Muscle of arm (tissue), 12 donors: ENCODE data around the gene SLC9C2. TPM values are rescaled to one million over a fixed set of nuclear protein-coding genes. Genes with fewer than 3 reads are reported as not detected.
"Not testable (repeated sequence)": the region's sequence is repeated elsewhere in the genome, so short reads cannot be mapped to it uniquely, and the experiment has no call there.

Source experiments
- DNase-seq: peaks from one replicate; pipeline ENCODE4 v3.0.0-alpha.2; 2013
- polyA plus RNA-seq, 12 donors: library from polyadenylated mRNA; unstranded; fragments of 120-200 nt; gene quantifications; one replicate each; pipeline ENCODE4 v1.2.1, GENCODE V29; 2013; ENCODE audit not compliant: insufficient read length in 12 of 12

The SLC9C2 gene
- polyA plus RNA-seq, 12 donors, result 0.36 to 0.37 TPM; not detected in 10

DNA sequence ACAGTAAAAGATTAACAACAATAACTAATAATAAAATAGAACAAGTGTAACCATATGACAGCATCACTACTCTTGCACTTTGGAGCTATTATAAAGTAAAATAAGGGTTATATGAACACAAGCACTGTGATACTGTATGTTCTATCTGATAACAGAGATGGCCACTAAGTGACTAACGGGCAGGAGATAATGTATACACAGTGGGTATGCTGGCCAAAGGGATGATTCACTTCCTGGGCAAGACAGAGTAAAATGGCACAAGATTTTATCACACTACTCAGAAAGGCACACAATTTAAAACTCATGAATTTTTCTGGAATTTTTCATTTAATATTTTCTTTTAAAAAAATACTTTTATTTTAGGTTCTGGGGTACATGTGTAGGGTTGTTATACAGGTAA is 12.3 kb downstream of the SLC9C2 start:
- DNase-seq, result no peak

DNA sequence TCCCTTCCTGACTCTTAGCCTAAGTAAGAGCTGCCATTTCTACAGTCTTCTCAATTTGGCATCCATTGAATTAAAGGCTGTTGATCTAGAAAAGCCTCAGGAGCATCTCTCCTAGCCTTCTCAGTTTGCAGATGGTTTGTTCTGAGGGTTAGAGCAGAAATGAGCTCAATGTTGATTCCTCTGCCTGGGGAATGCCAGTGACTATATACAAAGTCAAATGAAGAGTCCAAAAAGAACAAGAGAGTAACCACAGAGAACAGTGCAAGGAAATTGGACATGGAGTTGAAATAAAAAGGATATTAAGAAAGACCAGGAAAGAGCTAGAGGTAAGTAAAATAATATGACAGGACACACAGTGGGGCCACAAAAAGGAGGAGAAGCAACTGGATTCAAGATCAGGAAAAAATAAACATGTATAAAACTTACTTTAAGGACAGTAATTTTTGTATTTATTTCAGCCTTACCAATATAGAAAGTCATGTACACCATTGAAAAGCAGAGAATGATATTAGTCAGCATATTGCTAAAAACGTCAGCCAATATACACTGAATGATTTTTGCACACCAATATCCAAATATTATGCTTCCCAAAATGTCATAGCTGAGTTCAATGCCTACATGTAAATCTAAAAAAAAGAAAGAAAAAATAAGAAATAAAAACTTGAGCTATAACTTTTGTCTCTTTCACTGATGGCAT is 21.3 kb downstream of the SLC9C2 start:
- DNase-seq, result no peak

DNA sequence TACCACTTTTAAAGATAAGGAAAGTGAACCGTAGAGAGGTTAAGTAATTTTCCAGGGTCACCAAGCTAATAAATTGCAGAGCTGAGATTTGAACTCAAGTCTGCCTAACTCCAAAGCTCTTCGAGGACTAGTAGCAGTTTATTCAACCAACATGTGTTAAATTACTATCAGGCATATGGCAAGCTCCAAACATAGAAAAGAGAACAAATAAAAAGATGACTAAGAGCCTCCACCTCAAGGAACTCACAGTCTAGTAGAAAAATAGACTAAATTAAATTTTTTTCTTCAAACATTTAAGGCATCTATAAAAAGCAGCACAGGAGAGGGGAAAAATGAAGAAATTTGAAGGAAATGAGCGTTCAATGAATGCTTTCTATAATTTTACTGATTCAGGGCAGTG is 22.2 kb downstream of the SLC9C2 start:
- DNase-seq, result no peak

DNA sequence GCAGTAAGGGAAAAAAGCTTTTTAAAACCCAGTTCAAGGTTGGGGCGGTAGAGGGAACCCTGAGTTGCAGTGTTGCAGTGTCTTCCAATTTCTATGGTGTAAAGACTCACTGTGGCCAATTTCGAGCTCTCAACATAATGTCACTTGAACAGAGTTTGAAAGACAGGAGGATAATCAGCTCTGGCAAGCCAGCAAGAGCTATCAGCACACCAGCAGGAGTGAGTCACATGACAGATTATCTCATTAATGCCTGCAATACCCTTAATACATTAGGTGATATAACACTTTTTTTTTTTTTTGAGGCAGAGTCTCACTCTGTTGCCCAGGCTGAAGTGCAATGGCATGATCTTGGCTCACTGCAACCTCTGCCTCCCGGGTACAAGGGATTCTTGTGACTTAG is 22.8 kb downstream of the SLC9C2 start:
- no peak for DNase-seq

DNA sequence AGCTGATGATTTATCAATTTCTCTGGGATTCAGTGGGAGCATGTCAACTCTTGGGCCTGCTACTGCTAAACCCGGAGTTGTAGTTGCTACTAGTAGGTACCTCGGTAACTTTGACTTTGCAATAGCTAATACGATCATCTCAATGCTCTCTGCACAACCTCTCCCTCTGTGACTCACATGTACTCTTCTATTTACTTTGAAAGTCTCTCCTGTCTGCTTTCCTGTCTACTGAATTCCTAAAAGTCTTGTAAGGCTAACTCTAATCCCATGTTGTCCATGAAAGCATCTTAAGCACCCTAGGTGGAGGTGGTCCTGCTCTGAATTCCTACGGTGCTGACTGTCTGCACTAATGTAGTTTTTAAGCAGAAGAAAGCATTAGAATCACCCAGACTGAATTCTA is 29.3 kb downstream of the SLC9C2 start:
- DNase-seq, result no peak

DNA sequence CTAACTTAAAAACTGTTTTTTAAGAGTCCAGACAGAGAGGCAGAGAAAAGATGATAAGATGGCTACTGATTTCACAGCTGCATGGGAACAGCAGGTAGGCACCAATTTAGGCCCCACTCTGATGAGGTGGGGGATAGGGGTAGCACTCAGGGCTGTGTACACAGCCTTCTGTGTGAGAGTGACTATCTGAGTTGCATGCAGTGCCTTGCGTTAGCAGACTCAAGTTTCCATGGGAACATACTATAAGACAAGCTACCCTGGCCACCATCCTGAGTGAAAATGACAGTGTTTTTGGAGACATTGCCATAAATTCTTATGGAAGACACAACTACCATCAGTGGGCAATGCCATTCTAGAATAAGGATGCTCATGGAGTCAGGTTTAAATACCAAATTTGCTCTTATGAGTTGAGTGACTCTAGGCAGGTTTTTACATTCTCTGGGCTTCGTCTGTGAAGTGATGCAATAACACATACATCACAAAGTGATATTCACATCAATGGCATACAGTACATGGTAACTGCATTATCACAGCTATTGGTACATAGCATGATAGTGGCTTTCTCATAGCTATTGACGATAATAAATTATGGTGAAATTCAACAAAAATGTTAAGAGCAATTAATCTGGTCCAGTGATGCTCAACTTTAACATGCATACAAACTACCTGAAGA is 30.5 kb downstream of the SLC9C2 start:
- DNase-seq, result no peak

DNA sequence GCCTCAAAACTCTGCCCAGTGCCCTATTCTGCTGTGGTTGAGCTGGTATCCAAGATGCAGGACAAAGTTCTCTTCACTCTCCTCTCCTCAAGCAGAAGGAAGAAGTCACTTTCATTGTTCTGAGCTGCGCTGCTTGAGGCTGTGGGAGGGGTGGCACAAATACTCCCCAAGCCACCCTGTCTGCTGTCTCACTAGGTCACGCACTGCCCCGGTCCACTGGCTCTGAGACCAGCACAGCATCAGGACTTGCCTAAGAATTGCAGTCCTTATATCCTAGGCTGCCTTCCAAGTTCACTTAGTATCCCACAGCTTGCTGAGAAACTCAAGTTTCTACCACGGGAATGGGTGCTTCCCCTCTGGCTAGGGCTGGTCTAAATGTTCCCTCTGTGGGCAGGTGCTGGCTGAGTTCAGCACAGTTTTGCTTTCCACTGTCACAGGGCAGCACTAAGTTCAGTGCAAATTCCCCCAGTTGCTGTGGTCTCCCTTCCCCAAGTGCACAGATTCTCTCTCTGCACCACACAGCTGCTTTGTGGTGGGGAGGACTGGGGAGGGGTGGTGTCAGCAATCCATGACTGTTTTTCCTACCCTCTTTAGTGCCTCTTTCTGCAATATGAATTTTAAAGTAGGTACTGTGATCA is 32.4 kb downstream of the SLC9C2 start:
- DNase-seq, result no peak

DNA sequence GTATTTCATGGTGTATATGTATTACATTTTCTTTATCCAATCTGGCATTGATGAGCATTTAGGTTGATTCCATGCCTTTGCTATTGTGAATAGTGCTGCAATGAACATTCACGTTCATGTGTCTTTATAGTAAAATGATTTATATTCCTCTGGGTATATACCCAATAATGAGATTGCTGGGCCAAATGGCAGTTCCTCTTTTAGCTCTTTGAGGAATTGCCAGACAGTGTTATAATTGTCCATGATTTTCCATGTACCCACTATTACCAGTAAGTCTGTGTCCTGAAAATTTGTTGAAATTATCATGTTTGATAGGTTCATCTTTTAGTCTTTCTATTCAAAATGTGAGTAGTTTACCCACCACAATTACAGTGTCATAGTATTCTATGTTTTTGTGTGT is 34.4 kb downstream of the SLC9C2 start:
- no peak for DNase-seq

DNA sequence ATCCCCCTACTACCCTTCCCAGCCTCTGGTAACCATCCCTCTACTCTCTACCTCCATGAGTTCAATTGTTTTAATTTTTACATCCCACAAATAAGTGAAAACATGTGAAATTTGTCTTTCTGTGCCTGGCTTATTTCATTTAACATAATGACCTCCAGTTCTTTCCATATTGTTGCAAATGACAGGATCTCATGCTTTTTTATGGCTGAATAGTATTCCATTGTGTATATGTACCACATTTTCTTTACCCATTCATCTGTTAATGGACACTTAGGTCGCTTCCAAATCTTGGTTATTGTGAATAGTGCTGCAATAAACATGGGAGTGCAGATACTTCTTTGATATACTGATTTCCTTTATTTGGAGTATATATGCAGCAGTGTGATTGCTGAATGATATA is 39.0 kb downstream of the SLC9C2 start:
- DNase-seq, result not testable (repeated sequence)

DNA sequence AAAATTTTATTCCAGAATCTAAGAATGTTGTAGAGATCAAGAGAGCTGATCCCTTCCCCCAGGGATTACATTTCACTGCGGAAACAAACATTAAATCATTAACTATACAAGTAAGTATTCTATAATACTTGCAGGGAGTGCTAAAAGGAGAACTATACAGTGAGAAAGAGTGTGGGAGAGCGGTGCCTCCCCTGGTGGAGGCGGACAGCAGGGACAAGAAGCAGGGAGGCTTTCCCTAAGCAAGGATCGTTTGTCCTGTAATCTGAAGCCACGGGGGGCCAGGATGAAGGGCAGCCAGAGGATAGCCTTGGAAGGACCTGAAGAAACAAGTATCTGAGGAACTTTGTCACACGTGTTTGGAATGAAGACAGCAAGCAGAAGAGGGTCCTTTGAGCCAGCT is 40.1 kb downstream of the SLC9C2 start:
- DNase-seq, result no peak

DNA sequence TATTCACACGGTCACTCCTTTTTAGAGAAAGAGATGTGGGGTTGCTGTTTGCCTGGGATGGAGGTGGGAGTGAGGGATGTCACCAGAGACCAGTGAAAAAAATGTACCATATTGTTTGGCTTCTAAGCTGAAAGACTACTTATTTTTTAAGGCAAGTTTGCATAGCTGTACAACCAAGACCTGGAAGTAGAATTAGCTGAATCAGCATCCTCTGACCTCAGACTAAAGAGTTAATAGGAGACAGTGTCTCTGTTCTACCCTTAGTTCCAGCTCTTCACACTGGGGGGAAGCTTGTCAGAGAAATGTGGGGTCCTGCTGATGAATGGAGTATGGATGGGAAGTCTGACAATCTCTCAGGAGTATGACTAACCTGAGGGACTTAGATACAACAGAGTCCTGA is 41.6 kb downstream of the SLC9C2 start:
- no peak for DNase-seq

DNA sequence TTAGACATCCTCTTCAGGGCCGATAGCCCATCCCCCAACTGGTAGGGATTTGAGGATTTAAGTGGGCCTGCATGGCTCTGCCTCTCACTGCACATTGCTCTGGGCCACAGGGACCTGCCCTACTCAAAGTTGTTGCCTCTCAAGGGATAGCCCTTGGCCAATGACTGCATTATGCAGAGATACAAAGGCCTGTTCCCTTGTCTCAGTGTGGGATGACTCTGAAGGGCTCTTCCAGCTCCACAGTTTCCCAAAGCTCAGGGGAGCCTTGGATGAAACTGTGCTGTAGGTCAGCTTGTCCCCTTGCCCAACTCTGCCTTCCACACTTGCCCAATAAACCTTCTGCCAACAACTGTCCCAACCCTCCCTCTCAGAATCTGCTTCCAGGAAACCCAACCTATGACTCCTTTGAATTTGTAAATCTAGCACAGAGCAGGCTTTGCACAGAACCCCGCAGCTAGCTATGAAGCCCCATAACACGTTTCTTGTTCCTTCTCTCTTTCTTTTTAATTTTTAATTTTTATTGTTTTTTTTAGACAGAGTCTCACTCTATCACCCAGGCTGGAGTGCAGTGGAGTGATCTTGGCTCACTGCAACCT is 42.5 kb downstream of the SLC9C2 start:
- DNase-seq, result no peak

DNA sequence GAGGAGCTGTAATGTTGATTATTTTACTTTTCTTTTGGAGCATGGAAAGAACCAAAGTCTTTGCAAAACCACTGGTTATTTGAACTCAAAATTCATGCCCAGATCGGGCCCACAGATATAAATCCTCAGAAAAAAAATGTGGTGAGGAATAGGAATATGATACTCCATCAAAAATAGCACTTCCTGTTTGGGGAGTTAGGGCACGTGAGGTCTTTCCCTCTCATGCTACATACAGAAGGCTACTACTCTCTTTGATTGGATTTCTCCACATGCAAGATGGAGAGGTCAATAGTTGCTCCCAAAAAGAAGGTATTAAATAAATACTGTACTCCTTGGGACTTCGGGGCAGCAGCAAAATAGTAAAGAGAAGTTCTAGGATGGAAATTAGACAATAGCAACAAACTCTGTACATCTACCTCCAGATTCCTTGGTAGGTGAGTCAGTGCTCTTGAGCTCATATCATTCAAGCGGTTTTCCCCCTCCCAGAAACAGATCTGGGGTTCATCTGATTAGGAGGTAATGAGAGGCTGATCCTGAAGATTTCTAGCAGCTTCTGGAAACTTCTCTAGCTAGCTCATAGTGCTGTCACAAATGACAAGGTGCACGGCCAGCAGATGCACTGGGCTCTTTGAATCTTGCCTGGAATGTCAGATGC is 47.1 kb downstream of the SLC9C2 start:
- no peak for DNase-seq

DNA sequence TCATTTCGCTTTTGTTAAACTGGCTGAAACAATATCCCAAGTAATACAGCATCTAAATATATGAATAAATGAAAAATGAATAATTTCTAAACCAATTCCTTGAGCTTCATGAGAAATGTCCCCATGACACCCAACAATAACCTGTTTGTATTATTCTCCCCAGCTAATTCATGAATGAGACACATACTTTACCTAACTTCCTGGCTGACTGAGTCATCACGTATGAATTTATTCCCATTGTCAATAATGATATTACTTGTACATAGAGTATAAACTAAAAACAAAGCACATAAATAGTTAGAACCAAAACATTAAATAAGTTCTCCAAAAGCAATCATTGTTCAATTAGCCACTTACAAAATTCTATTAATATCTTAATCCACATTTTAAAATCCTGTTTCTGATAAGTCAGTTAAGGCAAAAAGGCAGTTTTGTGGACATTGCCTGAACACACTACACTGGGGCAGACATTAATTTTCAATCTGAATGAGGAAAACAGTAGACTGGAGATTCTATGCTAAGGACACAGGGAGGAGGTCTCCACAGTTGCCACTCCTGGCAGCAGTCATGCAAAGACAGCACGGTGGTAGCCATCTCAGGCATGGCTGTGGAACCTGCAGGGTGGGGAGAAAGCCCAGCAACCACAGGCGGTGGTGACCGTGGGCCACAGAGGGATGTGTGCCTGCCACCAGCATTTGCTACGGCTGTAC is 48.2 kb downstream of the SLC9C2 start:
- DNase-seq, result no peak

DNA sequence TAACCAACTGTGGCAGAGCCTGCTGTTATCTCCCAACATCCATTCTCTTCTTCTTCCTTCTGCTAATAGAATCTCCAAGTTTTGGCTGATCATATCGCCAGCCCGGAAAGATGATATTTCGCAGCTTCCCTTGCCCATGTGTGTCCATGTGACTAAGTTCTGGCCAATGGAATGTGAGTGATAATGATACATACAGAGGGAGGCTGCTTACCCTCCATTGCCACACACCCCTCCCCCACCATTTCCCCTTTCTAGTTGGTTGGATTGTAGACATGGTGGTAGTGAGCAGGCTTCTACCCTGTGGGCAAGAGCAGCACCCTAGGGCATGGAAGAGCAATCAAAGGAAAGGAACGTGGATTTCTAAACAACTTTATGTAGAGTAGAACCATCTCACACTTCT is 48.8 kb downstream of the SLC9C2 start:
- no peak for DNase-seq

DNA sequence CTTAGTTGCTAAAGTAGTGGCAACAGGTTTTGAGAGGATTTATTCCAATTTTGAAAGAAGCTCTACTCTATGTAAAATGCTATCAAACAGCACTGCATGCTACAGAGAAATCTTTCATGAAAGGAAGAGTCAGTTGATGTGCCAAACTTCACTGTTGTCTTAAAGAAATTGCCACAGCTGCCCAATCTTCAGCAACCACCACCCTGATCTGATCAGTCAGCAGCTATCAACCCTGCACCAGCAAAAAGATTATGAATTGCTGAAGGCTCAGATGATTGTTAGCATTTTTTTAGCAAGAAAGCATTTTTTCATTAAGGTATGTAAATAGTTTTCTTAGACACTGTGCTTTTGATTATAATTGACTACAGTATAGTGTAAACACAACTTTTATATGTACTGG is 49.6 kb downstream of the SLC9C2 start:
- DNase-seq, result no peak

DNA sequence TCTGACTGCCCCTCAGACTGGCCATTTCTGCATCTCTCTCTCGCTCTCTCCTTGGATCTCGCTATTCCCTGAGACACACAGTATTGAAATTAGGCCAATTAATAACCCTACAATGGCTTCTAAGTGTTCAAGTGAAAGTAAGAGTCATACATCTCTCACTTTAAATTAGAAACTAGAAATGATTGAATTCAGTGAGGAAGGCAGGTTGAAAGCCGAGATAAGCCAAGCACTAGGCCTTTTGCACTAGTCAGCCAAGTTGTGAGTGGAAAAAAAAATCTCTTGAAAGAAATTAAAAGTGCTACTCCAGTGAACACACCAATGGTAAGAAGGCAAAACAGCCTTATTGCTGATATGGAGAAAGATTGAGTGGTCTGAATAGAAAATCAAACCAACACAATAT is 51.2 kb downstream of the SLC9C2 start:
- DNase-seq, result no peak

DNA sequence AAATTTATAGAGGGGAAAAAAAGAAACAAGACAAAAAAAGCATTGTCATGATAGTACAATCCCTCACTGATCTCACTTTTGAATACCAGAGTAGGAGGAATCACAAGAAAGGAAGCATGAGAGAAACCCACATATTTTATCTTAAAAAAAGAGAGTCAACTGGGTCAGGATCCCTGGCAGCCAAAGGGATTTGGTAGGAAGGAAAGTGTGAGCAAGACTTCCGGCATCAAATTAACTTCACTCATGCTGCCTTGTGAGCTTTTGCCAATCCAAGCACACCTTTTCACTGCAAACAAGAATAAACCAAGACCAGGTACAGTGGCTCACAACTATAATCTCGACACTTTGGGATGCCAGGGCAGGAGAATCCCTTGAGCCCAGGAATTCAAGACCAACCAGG is 53.1 kb downstream of the SLC9C2 start:
- DNase-seq, result no peak

DNA sequence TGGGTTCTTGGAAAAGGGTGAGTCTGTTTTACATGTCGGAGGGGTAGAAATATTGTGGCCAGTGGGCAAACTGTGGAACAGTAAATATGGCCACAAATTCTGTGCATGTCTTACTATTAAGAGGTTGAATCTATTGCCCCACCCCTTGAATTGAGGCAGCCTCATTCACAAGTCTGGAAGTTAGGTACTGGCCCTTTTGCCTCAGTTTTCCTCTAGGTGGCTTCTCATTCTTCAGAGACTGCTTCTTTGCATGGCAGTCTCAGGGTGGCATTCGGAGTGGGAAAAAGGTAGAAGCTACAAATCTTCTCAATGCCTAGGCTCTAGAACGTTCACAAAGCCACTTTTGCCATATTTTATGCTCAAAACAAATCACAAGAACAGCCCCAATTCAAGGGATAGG is 57.2 kb downstream of the SLC9C2 start:
- DNase-seq, result no peak

DNA sequence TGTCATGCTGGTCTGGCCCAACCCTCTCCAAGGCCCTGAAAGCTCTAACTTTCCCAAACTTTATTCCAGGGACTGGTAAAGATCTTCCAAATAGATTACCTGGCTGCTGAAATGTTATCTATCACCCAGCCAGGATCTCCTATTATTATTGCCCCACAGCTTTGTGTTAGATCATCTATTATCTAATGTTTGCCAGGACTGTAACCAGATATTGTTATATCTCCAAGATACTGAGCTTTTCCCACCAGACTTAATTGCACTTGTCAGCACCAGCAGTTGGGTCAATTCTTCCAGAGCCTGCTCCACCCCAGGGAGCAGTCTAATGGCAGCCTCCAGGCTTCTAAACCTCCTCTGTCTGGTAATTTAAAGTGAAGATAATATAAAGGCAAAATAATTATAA is 66.6 kb downstream of the SLC9C2 start:
- no peak for DNase-seq

DNA sequence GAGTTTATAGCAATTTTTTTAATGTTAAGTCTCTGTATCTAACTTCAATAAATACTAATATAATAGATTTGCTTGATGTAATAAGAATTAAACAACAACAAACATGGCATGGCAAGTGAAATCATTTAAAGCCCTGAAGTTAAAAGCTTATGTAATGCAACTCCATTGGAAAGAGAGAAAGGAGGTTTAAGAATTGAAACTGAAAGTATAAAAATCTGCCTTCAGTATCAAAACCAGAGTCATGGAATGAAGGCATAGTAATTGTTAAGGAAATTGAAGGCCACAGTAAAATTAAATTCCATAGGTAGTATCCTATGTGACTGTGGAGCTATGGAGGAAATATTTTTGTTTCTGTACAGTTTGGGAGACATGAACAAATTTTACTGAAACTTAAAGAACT is 70.6 kb downstream of the SLC9C2 start:
- no peak for DNase-seq
